Measurements from ENCODE around the gene GRID2.

- TF ChIP-seq CTCF (IDR thresholded peaks at IDR 0.05) (no peak), POLR2AphosphoS5 (IDR thresholded peaks at IDR 0.05) (no peak), EP300 (IDR thresholded peaks at IDR 0.05; ENCODE audit: low read depth) (no peak), POLR2A (IDR thresholded peaks at IDR 0.05) (no peak)
These were observed 1355.9 kb downstream of the GRID2 start for GRCh38 chr4:93659629-93660028.

All from transverse colon (tissue), 4 donors.